Skeletal muscle cell (primary cell): Measurements from ENCODE around the gene DAGLB.
"Not testable (repeated sequence)": the region's sequence is repeated elsewhere in the genome, so short reads cannot be mapped to it uniquely, and the experiment has no call there.

Experiments
- DNase-seq: peaks from one replicate; pipeline ENCODE4 v3.0.0-alpha.2; 2010; ENCODE audit warnings: low read depth
- H3K4me3 ChIP-seq: 2 replicates; pipeline ENCODE4 v1.5.1; 2011; ENCODE audit warnings: low read depth, mild to moderate bottlenecking, control low read depth, low read length, moderate library complexity

Gene DAGLB

GRCh38 chr7:6382817-6383216 lies 64.9 kb downstream of the DAGLB start:
- DNase-seq = no peak
- H3K4me3 ChIP-seq = no peak overlapping the region

DNA sequence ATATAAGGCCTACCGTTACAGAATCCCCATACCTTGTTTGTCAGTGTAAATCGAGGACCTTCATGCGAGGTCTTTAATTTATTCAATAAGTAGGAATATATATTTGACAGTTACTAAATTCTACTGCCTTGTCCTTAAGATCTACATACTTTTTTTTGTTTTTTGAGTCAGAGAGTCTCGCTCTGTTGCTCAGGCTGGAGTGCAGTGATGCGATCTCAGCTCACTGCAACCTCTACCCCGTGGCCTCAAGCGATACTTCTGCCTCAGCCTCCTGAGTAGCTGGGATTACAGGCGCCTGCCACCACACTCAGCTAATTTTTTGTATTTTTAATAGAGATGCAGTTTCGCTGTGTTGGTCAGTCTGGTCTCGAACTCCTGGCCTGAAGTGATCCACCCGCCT lies 65.9 kb downstream of the DAGLB start:
- not testable (repeated sequence) for H3K4me3 ChIP-seq, DNase-seq

- DNase-seq = no peak
- no peak overlapping the region for H3K4me3 ChIP-seq
Observed at GRCh38 chr7:6380310-6381095, 67.3 kb downstream of the DAGLB start.

GRCh38 chr7:6379886-6380285 lies 67.9 kb downstream of the DAGLB start:
- DNase-seq = no peak
- H3K4me3 ChIP-seq = no peak overlapping the region

GRCh38 chr7:6378556-6378955 lies 69.2 kb downstream of the DAGLB start:
- H3K4me3 ChIP-seq, DNase-seq: not testable (repeated sequence)

- no peak for DNase-seq
- no peak overlapping the region for H3K4me3 ChIP-seq
Observed at GRCh38 chr7:6376820-6377219, 70.9 kb downstream of the DAGLB start.

DNA sequence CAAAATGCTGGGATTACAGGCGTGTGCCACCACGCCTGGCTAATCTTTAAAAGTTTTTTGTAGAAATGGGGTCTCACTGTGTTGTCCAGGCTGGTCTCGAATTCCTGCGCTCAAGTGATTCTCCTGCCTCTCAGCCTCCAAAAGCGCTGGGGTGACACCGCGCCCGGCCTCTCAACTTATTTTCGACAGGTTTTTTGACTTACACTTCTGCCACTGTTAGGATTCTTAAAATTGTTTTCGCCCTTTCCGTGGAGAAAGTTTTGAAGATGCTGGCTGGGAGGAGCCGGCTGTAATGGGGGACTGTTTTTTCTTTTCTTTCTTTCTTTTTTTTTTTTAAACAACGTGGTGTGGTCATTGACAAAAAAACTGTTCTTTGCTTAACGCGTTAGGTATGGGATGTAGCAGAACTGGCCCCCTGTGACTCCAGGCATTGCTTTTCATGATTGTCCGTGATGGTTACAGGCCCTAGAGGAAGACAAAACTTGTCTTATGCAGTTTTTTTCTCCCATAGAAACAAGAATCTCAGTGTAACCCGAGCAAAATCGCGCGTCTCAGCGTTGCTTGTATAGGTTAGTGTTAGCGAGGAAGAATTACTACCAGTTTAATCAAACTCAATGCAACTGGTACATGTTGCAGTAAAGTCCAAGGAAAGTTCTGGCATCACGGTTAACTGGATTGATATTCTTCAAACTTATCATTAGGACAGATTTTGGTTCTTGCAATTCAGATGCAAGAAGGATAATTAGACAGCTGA lies 72.2 kb downstream of the DAGLB start:
- DNase-seq = no peak
- peak overlapping the region; percentile 74 for H3K4me3 ChIP-seq

DNA sequence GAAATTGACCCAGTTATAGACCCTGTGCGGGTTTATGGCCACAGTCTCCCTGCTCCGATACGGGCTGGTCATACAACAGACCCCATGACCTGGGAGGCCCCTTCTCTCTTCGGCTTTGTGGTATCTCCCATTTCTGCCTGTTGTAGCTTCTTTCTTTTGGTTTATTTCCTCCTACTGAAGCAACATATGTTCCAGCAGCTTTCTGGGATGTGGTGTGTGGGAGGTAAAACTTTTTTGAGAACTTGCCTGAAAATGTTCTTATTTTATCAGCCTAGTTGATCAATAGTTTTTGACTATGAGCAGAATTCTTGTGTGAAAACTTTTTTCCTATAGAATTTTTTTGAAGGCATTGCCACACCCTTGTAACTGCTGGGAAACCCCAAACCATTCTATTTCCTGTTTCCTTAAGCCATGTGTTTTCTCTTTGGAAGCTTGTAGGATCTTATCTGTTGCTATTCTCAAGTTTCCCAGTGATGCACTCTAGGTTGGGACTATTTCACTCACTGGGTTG lies 80.0 kb downstream of the DAGLB start:
- H3K4me3 ChIP-seq = no peak overlapping the region
- DNase-seq = no peak

DNA sequence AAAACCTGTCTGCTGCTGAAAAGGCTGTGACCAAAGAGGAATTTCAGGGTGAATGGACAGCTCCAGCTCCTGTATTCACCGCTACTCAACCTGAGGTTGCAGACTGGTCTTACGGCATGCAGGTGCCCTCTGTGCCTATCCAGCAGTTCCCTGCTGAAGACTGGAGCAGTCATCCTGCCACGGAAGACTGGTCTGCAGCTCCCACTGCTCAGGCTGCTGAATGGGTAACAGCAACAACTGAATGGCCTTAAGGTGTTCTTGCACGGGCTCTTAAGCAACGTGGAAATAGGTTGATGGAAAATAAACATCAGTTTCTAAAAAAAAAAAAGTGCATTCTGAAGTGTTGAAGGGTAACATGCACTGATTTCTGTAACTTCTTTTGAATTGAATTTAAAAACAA lies 82.3 kb downstream of the DAGLB start:
- no peak overlapping the region for H3K4me3 ChIP-seq

DNA sequence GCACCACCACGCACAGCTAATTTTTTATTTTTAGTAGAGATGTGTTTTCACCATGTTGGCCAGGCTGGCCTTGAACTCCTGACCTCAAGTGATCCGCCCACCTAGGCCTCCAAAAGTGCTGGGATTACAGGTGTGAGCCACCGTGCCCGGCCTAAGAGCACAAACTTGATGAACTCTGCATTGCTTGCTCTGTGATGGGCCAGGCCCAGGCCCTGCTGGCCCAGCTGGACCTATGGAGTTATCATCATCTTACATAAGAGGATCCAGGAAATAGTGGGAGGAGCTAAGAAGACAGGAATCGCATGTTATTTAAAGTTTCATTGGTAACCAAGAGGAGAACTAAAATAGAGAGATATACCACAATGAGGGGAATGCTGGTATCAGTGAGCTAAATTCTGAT lies 86.9 kb downstream of the DAGLB start:
- H3K4me3 ChIP-seq = no peak overlapping the region
- no peak for DNase-seq

More for the DNA sequence above, 82.3 kb downstream of the DAGLB start:
- DNase-seq = no peak

GRCh38 chr7:6359734-6360133 lies 88.0 kb downstream of the DAGLB start:
- DNase-seq = no peak
- H3K4me3 ChIP-seq = no peak overlapping the region
